GM23248 (cell line): ENCODE data around the gene SCN3A. TPM values are rescaled to one million over a fixed set of nuclear protein-coding genes. Genes with fewer than 3 reads are reported as not detected.

Experiments
- DNase-seq: peaks from one replicate; pipeline ENCODE4 v3.0.0-alpha.2; 2015
- H2AFZ ChIP-seq: fragments of 200-600 bp; sonication (generic); 2 replicates; pipeline ENCODE4 v1.6.1; 2016; ENCODE audit warnings: antibody characterized with exemption
- H3F3A ChIP-seq: fragments of 200-600 bp; sonication (generic); 2 replicates; pipeline ENCODE4 v1.6.1; 2016; ENCODE audit warnings: mild to moderate bottlenecking, antibody characterized with exemption, mixed run types; ENCODE audit not compliant: insufficient read depth
- H3K27ac ChIP-seq: fragments of 200-600 bp; sonication (generic); 2 replicates; pipeline ENCODE4 v1.5.1; 2016; ENCODE audit warnings: mild to moderate bottlenecking
- H3K27me3 ChIP-seq: fragments of 200-600 bp; sonication (generic); replicated peaks from 2 replicates; pipeline ENCODE4 v1.6.1; 2016; ENCODE audit warnings: mild to moderate bottlenecking; ENCODE audit not compliant: insufficient read depth
- H3K36me3 ChIP-seq: fragments of 200-600 bp; sonication (generic); 2 replicates; pipeline ENCODE4 v1.6.1; 2016; ENCODE audit warnings: low read depth, mild to moderate bottlenecking
- H3K4me1 ChIP-seq: fragments of 200-600 bp; sonication (generic); 2 replicates; pipeline ENCODE4 v1.6.1; 2016; ENCODE audit warnings: mild to moderate bottlenecking; ENCODE audit not compliant: insufficient read depth
- H3K4me2 ChIP-seq: fragments of 200-600 bp; sonication (generic); one replicate; pipeline ENCODE4 v1.6.1; 2016; ENCODE audit warnings: mild to moderate bottlenecking; ENCODE audit not compliant: unreplicated experiment
- H3K4me3 ChIP-seq: fragments of 200-600 bp; sonication (generic); 2 replicates; pipeline ENCODE4 v1.5.1; 2016; ENCODE audit warnings: mild to moderate bottlenecking
- H3K79me2 ChIP-seq: fragments of 200-600 bp; sonication (generic); 2 replicates; pipeline ENCODE4 v1.6.1; 2016; ENCODE audit warnings: mild to moderate bottlenecking; ENCODE audit not compliant: insufficient read depth
- H3K9ac ChIP-seq: fragments of 200-600 bp; sonication (generic); 2 replicates; pipeline ENCODE4 v1.6.1; 2016; ENCODE audit warnings: mild to moderate bottlenecking
- H3K9me2 ChIP-seq: fragments of 200-600 bp; sonication (generic); 2 replicates; pipeline ENCODE4 v1.6.1; 2016; ENCODE audit warnings: mixed run types, mild to moderate bottlenecking, moderate library complexity; ENCODE audit not compliant: insufficient read depth
- H3K9me3 ChIP-seq: fragments of 200-600 bp; sonication (generic); one replicate; pipeline ENCODE4 v1.6.1; 2017; ENCODE audit warnings: low read depth
- H4K20me1 ChIP-seq: fragments of 200-600 bp; sonication (generic); 2 replicates; pipeline ENCODE4 v1.6.0; 2016; ENCODE audit not compliant: insufficient read depth
- EZH2 ChIP-seq: fragments of 200-600 bp; sonication (generic); IDR thresholded peaks from 2 replicates; pipeline ENCODE4 v1.6.1; 2018; ENCODE audit warnings: antibody characterized with exemption, mild to moderate bottlenecking; ENCODE audit not compliant: insufficient read depth, poor library complexity, severe bottlenecking
- EZH2phosphoT487 ChIP-seq: fragments of 200-600 bp; sonication (generic); IDR thresholded peaks from 2 replicates; pipeline ENCODE4 v1.6.1; 2018; ENCODE audit warnings: antibody characterized with exemption, moderate library complexity, mild to moderate bottlenecking, low read depth; ENCODE audit not compliant: insufficient read depth
- WGBS, 2 experiments: methylation state at CpG; one replicate each; pipeline ENCODE4 v1.1.6; 2015 to 2017; ENCODE audit warnings: low lambda C conversion rate in 2 of 2, low coverage in 1 of 2; ENCODE audit errors: missing lambda C conversion rate in 2 of 2; 5-methylcytosine and 5-hydroxymethylcytosine counted together
- in situ Hi-C: fragments of 300-500 bp; cut with MboI; formaldehyde crosslinking; loops from 2 replicates; pipeline ENCODE4 v1.15.0; 2020
- polyA plus RNA-seq: library from polyadenylated mRNA; unstranded; fragments of >200 nt; fragmentation: Nextera tagmentation; extraction: Ambion mirVana; gene quantifications from 2 replicates; pipeline ENCODE4 v1.2.1, GENCODE V29; 2016
- total RNA-seq: library from RNA; depleted of rRNA; stranded (reverse); fragments of >200 nt; shearing (Covaris generic); gene quantifications from 2 replicates; pipeline ENCODE4 v1.2.3, GENCODE V29; 2014

Gene SCN3A
- total and polyA plus RNA-seq, 2 experiments from 2014 or later: 0.11 TPM; not detected in 1

- 64 to 70% methylated on average over 6 of the region's 6 CpGs for WGBS, 2 experiments
- H3K27ac ChIP-seq: no peak overlapping the region
- TF ChIP-seq EZH2phosphoT487 (no peak), EZH2 (no peak)
- no peak overlapping the region for H2AFZ ChIP-seq
- no peaks in the 10 kb centered on the region for H4K20me1 ChIP-seq
- H3K36me3 ChIP-seq: no peaks in the 10 kb centered on the region
- in situ Hi-C loops: no loop called here
- no peak for DNase-seq
- no peaks in the 10 kb centered on the region for H3K4me1 ChIP-seq
- no peaks in the 10 kb centered on the region for H3K9me3 ChIP-seq
- H3K9me2 ChIP-seq: no peaks in the 10 kb centered on the region; the same call in 1 of the 2 replicates
- H3K9ac ChIP-seq: no peak overlapping the region
- H3K79me2 ChIP-seq: no peaks in the 10 kb centered on the region
- no peak overlapping the region for H3K4me3 ChIP-seq
- H3K27me3 ChIP-seq: no peaks in the 10 kb centered on the region
- H3K4me2 ChIP-seq: no peak overlapping the region
- H3F3A ChIP-seq: no peaks in the 10 kb centered on the region
Measured at GRCh38 chr2:165115258-165115657, 88.6 kb downstream of the SCN3A start.

GRCh38 chr2:165114346-165114939 is 89.4 kb downstream of the SCN3A start:
- Histone ChIP-seq H4K20me1 (no peaks in the 10 kb centered on the region), H3K9ac (no peak overlapping the region), H3K36me3 (no peaks in the 10 kb centered on the region), H3K79me2 (no peaks in the 10 kb centered on the region), H3K27me3 (0 out of 2 replicates have a peak, but pooled peaks cover 4% of the 10 kb centered on the region), H3K9me2 (no peaks in the 10 kb centered on the region; the same call in 1 of the 2 replicates), H3K27ac (no peak overlapping the region), H3K4me3 (no peak overlapping the region), H3K9me3 (no peaks in the 10 kb centered on the region), H3F3A (no peaks in the 10 kb centered on the region), H3K4me2 (no peak overlapping the region), H3K4me1 (no peaks in the 10 kb centered on the region), H2AFZ (no peak overlapping the region)
- TF ChIP-seq EZH2 (no peak), EZH2phosphoT487 (no peak)
- peak; percentile 43 for DNase-seq
- WGBS, 2 experiments: 27 to 36% methylated on average over 4 of the region's 4 CpGs
- in situ Hi-C loops: no loop called here

- Histone ChIP-seq H3F3A (no peaks in the 10 kb centered on the region), H3K27ac (no peak overlapping the region), H3K4me1 (no peaks in the 10 kb centered on the region), H3K4me3 (no peak overlapping the region), H3K27me3 (0 out of 2 replicates have a peak, but pooled peaks cover 4% of the 10 kb centered on the region), H3K9me3 (no peaks in the 10 kb centered on the region), H2AFZ (no peak overlapping the region), H3K9ac (no peak overlapping the region), H3K79me2 (no peaks in the 10 kb centered on the region), H3K9me2 (no peaks in the 10 kb centered on the region), H4K20me1 (no peaks in the 10 kb centered on the region), H3K36me3 (no peaks in the 10 kb centered on the region), H3K4me2 (no peak overlapping the region)
- no peak for TF ChIP-seq EZH2phosphoT487
- no peak for TF ChIP-seq EZH2
- peak; percentile 19 for DNase-seq
- in situ Hi-C loops: no loop called here
- 3 to 4% methylated on average over 2 of the region's 2 CpGs for WGBS, 2 experiments
Measured at GRCh38 chr2:165113414-165113813, 90.4 kb downstream of the SCN3A start.

GRCh38 chr2:165112789-165113188 is 91.1 kb downstream of the SCN3A start:
- no peak for DNase-seq
- no peaks in the 10 kb centered on the region for H3K36me3 ChIP-seq
- no peaks in the 10 kb centered on the region for H4K20me1 ChIP-seq
- H3K27me3 ChIP-seq: 0 out of 2 replicates have a peak, but pooled peaks cover 4% of the 10 kb centered on the region
- H2AFZ ChIP-seq: no peak overlapping the region
- in situ Hi-C loops: no loop called here
- no peaks in the 10 kb centered on the region for H3K9me2 ChIP-seq
- H3K27ac ChIP-seq: no peak overlapping the region
- TF ChIP-seq EZH2 (no peak), EZH2phosphoT487 (no peak)
- WGBS, 2 experiments: 44 to 46% methylated on average over 2 of the region's 2 CpGs
- H3K9me3 ChIP-seq: no peaks in the 10 kb centered on the region
- no peak overlapping the region for H3K4me3 ChIP-seq
- no peaks in the 10 kb centered on the region for H3K79me2 ChIP-seq
- no peak overlapping the region for H3K4me2 ChIP-seq
- H3K9ac ChIP-seq: no peak overlapping the region
- H3F3A ChIP-seq: no peaks in the 10 kb centered on the region
- no peaks in the 10 kb centered on the region for H3K4me1 ChIP-seq
